ENCODE measurements around the gene PIP5K1A.

- TF ChIP-seq CTCF (IDR thresholded peaks at IDR 0.05) (no peak), JUND (IDR thresholded peaks at IDR 0.05) (no peak), NFIC (IDR thresholded peaks at IDR 0.05; ENCODE audit: borderline replicate concordance) (no peak), USF2 (IDR thresholded peaks at IDR 0.05; ENCODE audit: borderline replicate concordance, low read depth, low read length) (no peak), EZH2phosphoT487 (IDR thresholded peaks at IDR 0.05; ENCODE audit: borderline replicate concordance, low read depth) (no peak), TAF1 (IDR thresholded peaks at IDR 0.05; ENCODE audit: borderline replicate concordance, low read depth, low read length) (no peak), RXRA (IDR thresholded peaks at IDR 0.05; ENCODE audit: borderline replicate concordance, low read depth) (no peak), TCF12 (IDR thresholded peaks at IDR 0.05) (no peak), YY1 (IDR thresholded peaks at IDR 0.05; ENCODE audit: low read depth) (no peak), ZBTB33 (IDR thresholded peaks at IDR 0.05; ENCODE audit: borderline replicate concordance, low read depth) (no peak)
- TF ChIP-seq, protein P1, sequence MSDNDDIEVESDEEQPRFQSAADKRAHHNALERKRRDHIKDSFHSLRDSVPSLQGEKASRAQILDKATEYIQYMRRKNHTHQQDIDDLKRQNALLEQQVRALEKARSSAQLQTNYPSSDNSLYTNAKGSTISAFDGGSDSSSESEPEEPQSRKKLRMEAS (IDR thresholded peaks at IDR 0.05; ENCODE audit: low read depth), result no peak
These were observed 57.0 kb downstream of the PIP5K1A start for GRCh38 chr1:151255381-151255780.

Data from SK-N-SH (cell line).